GM12864 (cell line): ENCODE data around the gene NAIF1.
A peak's percentile ranks its signal among the peaks of the same experiment; 100 is the strongest.
"Not testable (repeated sequence)": the region's sequence is repeated elsewhere in the genome, so short reads cannot be mapped to it uniquely, and the experiment has no call there.

ENCODE experiments used
- DNase-seq: peaks from one replicate; pipeline ENCODE4 v3.0.0-alpha.2; 2011; ENCODE audit warnings: low read depth
- H3K4me3 ChIP-seq: 2 replicates; pipeline ENCODE4 v1.5.1; 2011; ENCODE audit warnings: mild to moderate bottlenecking, low read depth, low read length, control low read depth
- TF ChIP-seq, protein P1 (sequence below): IDR thresholded peaks from 2 replicates; pipeline ENCODE4 v1.5.1; 2011; ENCODE audit warnings: low read depth, mild to moderate bottlenecking, moderate library complexity, low read length, control low read depth, inconsistent platforms; ENCODE audit errors: missing control alignments

Gene NAIF1

DNA sequence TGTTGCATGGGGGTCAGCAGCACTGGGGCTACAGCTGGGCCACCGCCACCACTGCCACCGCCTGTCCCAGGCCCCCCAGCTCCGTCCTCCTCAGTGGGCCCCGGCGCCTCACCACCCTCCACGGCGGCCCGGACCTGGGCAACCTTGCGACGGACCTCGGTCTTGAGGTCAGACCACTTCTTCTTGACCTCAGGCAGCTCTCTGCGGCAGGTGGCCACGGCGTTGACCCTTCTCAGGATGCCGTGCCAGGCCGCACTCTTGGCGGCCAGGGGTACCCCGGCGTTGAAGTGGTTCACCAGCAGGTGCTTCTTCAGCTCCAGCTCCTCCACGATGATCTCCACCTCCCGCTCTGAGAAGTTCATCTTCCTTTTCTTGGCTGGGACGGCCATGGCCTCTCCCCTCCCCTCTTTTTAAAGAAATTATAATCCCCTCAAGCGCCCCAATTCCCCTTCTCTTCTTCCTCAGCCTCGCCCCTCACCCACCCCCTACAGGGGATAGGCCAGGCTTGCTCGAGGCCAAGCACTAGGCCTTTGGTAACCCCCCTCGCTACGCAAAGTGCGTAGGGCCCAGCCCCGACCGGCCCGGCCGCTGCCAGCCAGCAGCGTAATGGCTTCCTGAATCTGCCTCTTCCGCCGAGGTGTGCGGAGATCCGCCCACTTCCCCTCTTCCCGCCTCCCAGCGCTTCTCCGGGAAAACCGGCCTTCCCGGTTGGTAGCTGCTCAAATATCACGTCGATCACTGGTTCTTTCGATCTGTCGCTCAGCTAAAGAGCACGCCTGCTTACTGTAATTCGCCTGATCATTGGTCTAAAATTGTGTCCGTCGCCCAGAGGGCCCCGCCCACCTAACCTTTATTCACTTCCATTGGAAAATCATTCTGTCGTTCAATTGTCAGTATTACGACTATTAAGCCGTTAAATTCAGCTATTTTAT lies at the start of gene NAIF1:
TSS of gene NAIF1 (minus strand) at position 608 of the 932 bp plus-strand sequence. CDS start at position 389, 219 bp downstream.
- peak; percentile 99 for DNase-seq
- peak within 1 kb of the TSS; percentile 88 for H3K4me3 ChIP-seq
- TF ChIP-seq, protein P1, sequence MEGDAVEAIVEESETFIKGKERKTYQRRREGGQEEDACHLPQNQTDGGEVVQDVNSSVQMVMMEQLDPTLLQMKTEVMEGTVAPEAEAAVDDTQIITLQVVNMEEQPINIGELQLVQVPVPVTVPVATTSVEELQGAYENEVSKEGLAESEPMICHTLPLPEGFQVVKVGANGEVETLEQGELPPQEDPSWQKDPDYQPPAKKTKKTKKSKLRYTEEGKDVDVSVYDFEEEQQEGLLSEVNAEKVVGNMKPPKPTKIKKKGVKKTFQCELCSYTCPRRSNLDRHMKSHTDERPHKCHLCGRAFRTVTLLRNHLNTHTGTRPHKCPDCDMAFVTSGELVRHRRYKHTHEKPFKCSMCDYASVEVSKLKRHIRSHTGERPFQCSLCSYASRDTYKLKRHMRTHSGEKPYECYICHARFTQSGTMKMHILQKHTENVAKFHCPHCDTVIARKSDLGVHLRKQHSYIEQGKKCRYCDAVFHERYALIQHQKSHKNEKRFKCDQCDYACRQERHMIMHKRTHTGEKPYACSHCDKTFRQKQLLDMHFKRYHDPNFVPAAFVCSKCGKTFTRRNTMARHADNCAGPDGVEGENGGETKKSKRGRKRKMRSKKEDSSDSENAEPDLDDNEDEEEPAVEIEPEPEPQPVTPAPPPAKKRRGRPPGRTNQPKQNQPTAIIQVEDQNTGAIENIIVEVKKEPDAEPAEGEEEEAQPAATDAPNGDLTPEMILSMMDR = no peak

GRCh38 chr9:128116104-128117083 lies 49.3 kb upstream of the NAIF1 start:
- TF ChIP-seq, protein P1 = no peak
- no peak for DNase-seq
- H3K4me3 ChIP-seq = no peak overlapping the region

DNA sequence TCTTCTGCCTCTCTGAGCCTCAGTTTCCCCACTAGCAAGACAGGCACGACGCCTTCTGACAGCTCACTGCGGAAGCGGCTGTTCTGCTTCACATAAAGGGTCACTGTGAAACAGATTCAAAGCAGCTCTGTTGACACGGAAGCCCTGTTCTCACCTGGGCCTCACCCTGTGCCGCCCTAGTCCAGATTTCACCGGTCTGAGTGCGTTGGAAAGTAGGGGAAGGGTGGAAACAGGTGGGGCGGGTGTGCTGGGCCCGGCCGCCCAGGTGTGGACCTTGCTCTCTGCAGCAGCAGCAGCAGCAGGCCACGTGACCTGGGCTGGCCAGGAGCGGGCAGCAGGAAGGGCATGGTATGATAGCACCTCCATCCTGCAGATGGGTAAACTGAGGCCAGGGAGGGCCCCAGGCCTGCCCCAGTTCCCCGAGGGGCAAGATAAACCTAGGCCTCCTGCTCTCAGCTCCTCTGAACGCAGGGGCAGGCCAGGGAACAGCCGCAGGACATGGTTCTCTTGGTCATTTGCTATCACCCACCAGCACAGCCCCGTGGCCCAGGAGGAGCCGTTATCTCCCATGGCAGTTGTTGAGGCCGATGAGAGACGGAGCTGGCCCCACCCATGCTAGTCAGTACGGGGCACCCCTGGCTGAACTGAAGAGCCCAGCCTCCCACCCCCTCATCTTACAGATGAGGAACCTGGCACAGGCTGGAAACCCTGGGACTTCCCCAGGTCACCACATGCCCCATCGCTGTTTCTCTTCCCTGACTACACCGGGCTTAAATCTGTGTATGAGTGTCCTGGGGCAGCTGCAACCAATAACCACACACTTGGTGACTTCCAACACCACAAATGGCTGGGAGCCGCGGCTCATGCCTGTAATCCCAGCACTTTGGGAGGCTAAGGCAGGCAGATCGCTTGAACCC lies 48.3 kb upstream of the NAIF1 start:
- no peak overlapping the region for H3K4me3 ChIP-seq
- DNase-seq = no peak
- TF ChIP-seq, protein P1 = no peak

GRCh38 chr9:128114326-128115186 lies 47.4 kb upstream of the NAIF1 start:
- H3K4me3 ChIP-seq = no peak overlapping the region
- TF ChIP-seq, protein P1 = no peak
- DNase-seq = no peak

- no peak for DNase-seq
- no peak overlapping the region for H3K4me3 ChIP-seq
- TF ChIP-seq, protein P1 = no peak
These were observed 46.6 kb upstream of the NAIF1 start for GRCh38 chr9:128113526-128114325.

DNA sequence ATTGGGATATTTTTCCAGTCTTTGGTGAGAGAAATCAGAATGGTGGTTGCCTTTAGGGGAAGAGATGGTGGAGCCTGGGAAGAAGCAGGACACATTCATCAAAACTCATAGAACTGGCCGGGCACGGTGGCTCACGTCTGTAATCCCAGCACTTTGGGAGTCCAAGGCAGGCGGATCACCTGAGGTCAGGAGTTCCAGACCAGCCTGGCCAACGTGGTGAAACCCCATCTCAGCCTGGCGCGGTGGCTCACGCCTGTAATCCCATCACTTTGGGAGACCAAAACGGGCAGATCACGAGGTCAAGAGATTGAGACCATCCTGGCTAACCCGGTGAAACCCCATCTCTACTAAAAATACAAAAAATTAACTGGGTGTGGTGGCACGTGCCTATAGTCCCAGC lies 44.6 kb upstream of the NAIF1 start:
- H3K4me3 ChIP-seq, DNase-seq: not testable (repeated sequence)
